Duodenal mucosa (tissue), 2 donors: ENCODE measurements around the gene KRTAP12-1.
"Not testable (repeated sequence)": the region's sequence is repeated elsewhere in the genome, so short reads cannot be mapped to it uniquely, and the experiment has no call there.

Source experiments
- H3K27ac ChIP-seq: one replicate; pipeline ENCODE4 v1.7.0; 2013; ENCODE audit warnings: low read depth, low read length
- H3K27me3 ChIP-seq, 2 donors: one replicate each; pipeline ENCODE4 v1.7.0; 2013; ENCODE audit warnings: low read length in 2 of 2, control low read depth in 1 of 2; ENCODE audit not compliant: insufficient read depth in 2 of 2, control insufficient read depth in 1 of 2
- H3K36me3 ChIP-seq, 2 donors: one replicate each; pipeline ENCODE4 v1.7.0; 2013; ENCODE audit warnings: low read length in 2 of 2, control low read depth in 1 of 2; ENCODE audit not compliant: insufficient read depth in 2 of 2, control insufficient read depth in 1 of 2
- H3K4me1 ChIP-seq, 2 donors: one replicate each; pipeline ENCODE4 v1.7.0; 2013; ENCODE audit warnings: low read length in 2 of 2, control low read depth in 1 of 2; ENCODE audit not compliant: insufficient read depth in 2 of 2, control insufficient read depth in 1 of 2
- H3K4me3 ChIP-seq, 2 donors: one replicate each; pipeline ENCODE4 v1.7.0; 2013; ENCODE audit warnings: low read length in 2 of 2, low read depth in 1 of 2
- H3K9ac ChIP-seq, 2 donors: one replicate each; pipeline ENCODE4 v1.7.0; 2013; ENCODE audit warnings: low read length in 2 of 2, low read depth in 1 of 2
- H3K9me3 ChIP-seq, 2 donors: one replicate each; pipeline ENCODE4 v1.7.0; 2013; ENCODE audit warnings: low read length in 2 of 2, control low read depth in 1 of 2; ENCODE audit not compliant: control insufficient read depth in 1 of 2

The KRTAP12-1 gene

GRCh38 chr21:44686843-44687561 is 5.0 kb upstream of the KRTAP12-1 start:
- Histone ChIP-seq H3K4me1 (no peaks in the 10 kb centered on the region), H3K9ac (no peak overlapping the region), H3K9me3 (no peaks in the 10 kb centered on the region), H3K27me3 (peaks cover 11 to 18% of the 10 kb centered on the region in 2 donors), H3K4me3 (no peak overlapping the region), H3K27ac (no peak overlapping the region), H3K36me3 (no peaks in the 10 kb centered on the region)

GRCh38 chr21:44686000-44686781 is 4.2 kb upstream of the KRTAP12-1 start:
- Histone ChIP-seq H3K27me3 (peaks cover 11 to 18% of the 10 kb centered on the region in 2 donors), H3K9ac (no peak overlapping the region), H3K27ac (no peak overlapping the region), H3K9me3 (no peaks in the 10 kb centered on the region), H3K4me3 (no peak overlapping the region), H3K36me3 (no peaks in the 10 kb centered on the region), H3K4me1 (no peaks in the 10 kb centered on the region)

- H3K36me3 ChIP-seq, H3K27ac ChIP-seq, H3K4me3 ChIP-seq, H3K9ac ChIP-seq, H3K9me3 ChIP-seq, H3K4me1 ChIP-seq: not testable (repeated sequence)
- H3K27me3 ChIP-seq: peaks cover 11 to 14% of the 10 kb centered on the region in 2 donors
These were observed 3.1 kb upstream of the KRTAP12-1 start for GRCh38 chr21:44685050-44685449.

- Histone ChIP-seq H3K27me3 (peaks cover 8 to 14% of the 10 kb centered on the region in 2 donors), H3K27ac (no peak overlapping the region), H3K4me1 (no peaks in the 10 kb centered on the region), H3K9ac (no peak overlapping the region), H3K36me3 (no peaks in the 10 kb centered on the region), H3K4me3 (no peak overlapping the region), H3K9me3 (no peaks in the 10 kb centered on the region)
These were observed 2.5 kb upstream of the KRTAP12-1 start for GRCh38 chr21:44684483-44684882.

- Histone ChIP-seq H3K9ac (no peak overlapping the region), H3K27ac (no peak overlapping the region), H3K4me1 (no peaks in the 10 kb centered on the region), H3K27me3 (peaks cover 8 to 14% of the 10 kb centered on the region in 2 donors), H3K36me3 (no peaks in the 10 kb centered on the region), H3K9me3 (no peaks in the 10 kb centered on the region), H3K4me3 (no peak overlapping the region)
These were observed 2.1 kb upstream of the KRTAP12-1 start for GRCh38 chr21:44684077-44684476.

- Histone ChIP-seq H3K4me1 (no peaks in the 10 kb centered on the region), H3K27ac (no peak overlapping the region), H3K9ac (no peak overlapping the region), H3K27me3 (peaks cover 7 to 12% of the 10 kb centered on the region in 2 donors), H3K36me3 (no peaks in the 10 kb centered on the region), H3K4me3 (no peak overlapping the region), H3K9me3 (no peaks in the 10 kb centered on the region)
These were observed 703 bp upstream of the KRTAP12-1 start for GRCh38 chr21:44682580-44683151.

GRCh38 chr21:44681152-44681551 is 811 bp downstream of the KRTAP12-1 start:
- Histone ChIP-seq H3K27me3 (peaks cover 0 to 3% of the 10 kb centered on the region in 2 donors), H3K27ac (no peak overlapping the region), H3K9ac (no peak overlapping the region), H3K9me3 (no peaks in the 10 kb centered on the region), H3K4me3 (no peak overlapping the region), H3K4me1 (no peaks in the 10 kb centered on the region), H3K36me3 (no peaks in the 10 kb centered on the region)

GRCh38 chr21:44677881-44678280 is 4.1 kb downstream of the KRTAP12-1 start:
- Histone ChIP-seq H3K4me3 (no peak overlapping the region), H3K9ac (no peak overlapping the region), H3K27ac (no peak overlapping the region), H3K27me3 (peaks cover 0 to 3% of the 10 kb centered on the region in 2 donors), H3K9me3 (peaks cover 3 to 5% of the 10 kb centered on the region in 2 donors), H3K4me1 (no peaks in the 10 kb centered on the region), H3K36me3 (no peaks in the 10 kb centered on the region)

GRCh38 chr21:44671911-44672310 is 10.1 kb downstream of the KRTAP12-1 start:
- Histone ChIP-seq H3K27ac (no peak overlapping the region), H3K9me3 (peaks cover 6 to 18% of the 10 kb centered on the region in 2 donors), H3K4me1 (no peaks in the 10 kb centered on the region), H3K36me3 (no peaks in the 10 kb centered on the region), H3K9ac (no peak overlapping the region), H3K27me3 (peaks cover 0 to 3% of the 10 kb centered on the region in 2 donors), H3K4me3 (no peak overlapping the region)
